Progenitor cell of endocrine pancreas (in vitro differentiated cells): ENCODE data around the gene NLRP1. TPM values are rescaled to one million over a fixed set of nuclear protein-coding genes. Genes with fewer than 3 reads are reported as not detected.

Experiments used
- DNase-seq: peaks from one replicate; pipeline ENCODE4 v3.0.0; 2021; ENCODE audit warnings: low spot score; ENCODE audit not compliant: unreplicated experiment
- H3K27ac Mint-ChIP-seq: 2 replicates; pipeline ENCODE4 v1.8.0; 2021; ENCODE audit warnings: mild to moderate bottlenecking, moderate library complexity, mixed read lengths
- H3K27me3 Mint-ChIP-seq: 2 replicates; pipeline ENCODE4 v1.8.0; 2021; ENCODE audit warnings: mixed read lengths
- H3K36me3 Mint-ChIP-seq: 2 replicates; pipeline ENCODE4 v1.8.0; 2022; ENCODE audit warnings: mixed read lengths; ENCODE audit not compliant: insufficient read depth
- H3K4me1 Mint-ChIP-seq: 2 replicates; pipeline ENCODE4 v1.8.0; 2021; ENCODE audit warnings: low read depth, mixed read lengths
- H3K4me3 Mint-ChIP-seq: 2 replicates; pipeline ENCODE4 v1.8.0; 2021; ENCODE audit warnings: low read depth, mild to moderate bottlenecking, moderate library complexity, mixed read lengths
- H3K9me3 Mint-ChIP-seq: 2 replicates; pipeline ENCODE4 v1.8.0; 2021; ENCODE audit warnings: low read depth, mixed read lengths
- CTCF ChIP-seq: fragments of 200-600 bp; sonication (generic); IDR thresholded peaks from one replicate; pipeline ENCODE4 v1.5.0; 2021; ENCODE audit warnings: antibody characterized with exemption, mild to moderate bottlenecking; ENCODE audit not compliant: unreplicated experiment
- total RNA-seq: library from RNA; stranded (reverse); gene quantifications from 2 replicates; pipeline ENCODE4 v1.2.1, GENCODE V29; 2021

The NLRP1 gene
- total RNA-seq, 1 donor from 2014 or later = 25.3 TPM

DNA sequence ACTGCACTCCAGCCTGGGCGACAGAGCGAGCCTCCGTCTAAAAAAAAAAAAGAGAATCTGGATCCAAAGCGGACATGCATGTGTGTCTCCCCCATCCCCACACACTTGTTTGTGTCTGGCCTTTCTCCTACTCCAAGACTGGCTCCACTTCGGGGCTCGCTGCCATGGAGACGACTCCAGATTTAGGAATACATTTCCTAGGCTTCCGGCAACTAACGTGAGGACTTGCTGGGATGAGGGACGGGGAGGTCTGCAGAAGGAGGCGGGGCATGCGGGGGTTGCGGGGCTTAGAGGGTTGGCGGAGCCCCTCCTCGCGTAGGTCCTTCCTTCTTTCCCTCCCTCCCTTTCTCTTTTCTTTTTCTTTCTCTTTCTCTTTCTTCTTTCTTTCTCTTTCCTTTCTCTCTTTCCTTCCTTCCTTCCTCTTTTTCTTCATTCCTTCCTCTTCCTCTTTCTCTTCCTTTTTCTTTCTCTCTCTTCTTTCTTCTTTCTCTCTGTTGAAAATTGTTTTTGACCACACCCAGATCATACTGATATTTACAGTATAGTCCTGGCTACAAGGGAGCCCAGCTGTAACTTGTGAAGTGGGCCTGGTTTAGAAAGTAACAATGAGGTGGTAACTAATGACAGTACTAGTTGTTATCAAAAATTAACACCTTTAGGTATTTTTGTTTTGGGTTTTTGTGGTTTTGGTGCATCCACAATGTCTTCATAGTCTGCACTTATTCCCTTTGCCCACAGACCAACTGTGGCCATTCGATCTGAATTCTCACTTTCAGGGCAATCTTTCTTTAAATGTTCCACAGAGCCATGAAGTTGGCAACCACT is 72.7 kb downstream of the NLRP1 start:
- Mint-ChIP-seq H3K4me1 (peaks cover 3% of the 10 kb centered on the region), H3K27ac (no peak overlapping the region), H3K27me3 (peaks cover 18% of the 10 kb centered on the region), H3K36me3 (no peaks in the 10 kb centered on the region), H3K4me3 (no peak overlapping the region), H3K9me3 (no peaks in the 10 kb centered on the region)
- TF ChIP-seq CTCF = no peak
- no peak for DNase-seq

DNA sequence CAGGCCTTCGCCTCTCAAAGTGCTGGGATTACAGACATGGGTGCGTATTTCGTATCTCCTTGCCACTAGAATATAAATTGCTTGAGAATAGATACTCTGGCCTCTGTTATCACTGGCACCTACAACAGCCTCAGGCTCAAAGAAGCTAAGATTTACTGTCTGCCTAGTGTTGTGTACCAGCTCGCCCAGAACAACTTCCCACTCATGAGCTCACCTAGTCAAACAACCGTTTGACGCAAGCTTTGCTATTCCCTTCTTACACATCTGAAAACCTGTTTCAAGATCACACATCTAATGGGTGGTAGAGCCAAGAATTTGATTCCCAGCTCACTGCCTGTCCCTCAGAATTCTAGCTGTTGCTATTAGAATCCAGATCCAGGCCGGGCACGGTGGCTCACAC is 73.5 kb downstream of the NLRP1 start:
- Mint-ChIP-seq H3K27me3 (peaks cover 14% of the 10 kb centered on the region), H3K4me1 (peaks cover 3% of the 10 kb centered on the region)

DNA sequence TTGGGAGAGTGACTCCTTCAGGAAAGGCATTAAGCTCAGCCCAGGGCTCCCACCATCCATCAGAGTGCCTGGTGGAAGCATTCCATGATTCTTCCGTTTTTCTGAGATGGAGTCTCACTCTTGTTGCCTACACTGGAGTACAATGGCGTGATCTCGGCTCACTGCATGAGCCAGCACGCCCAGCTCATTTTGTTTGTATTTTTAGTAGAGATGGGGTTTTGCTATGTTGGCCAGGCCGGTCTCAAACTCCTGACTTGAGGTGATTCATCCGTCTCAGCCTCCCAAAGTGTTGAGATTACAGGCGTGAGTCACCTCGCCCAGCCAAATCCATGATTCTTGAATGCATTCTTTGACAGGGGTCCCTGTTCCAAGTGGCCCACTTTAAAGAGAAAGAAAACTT is 74.8 kb downstream of the NLRP1 start:
- no peaks in the 10 kb centered on the region for H3K9me3 Mint-ChIP-seq

More for the DNA sequence above, 73.5 kb downstream of the NLRP1 start:
- Mint-ChIP-seq H3K4me3 (no peak overlapping the region), H3K9me3 (no peaks in the 10 kb centered on the region), H3K27ac (no peak overlapping the region), H3K36me3 (no peaks in the 10 kb centered on the region)
- no peak for DNase-seq
- no peak for TF ChIP-seq CTCF

DNA sequence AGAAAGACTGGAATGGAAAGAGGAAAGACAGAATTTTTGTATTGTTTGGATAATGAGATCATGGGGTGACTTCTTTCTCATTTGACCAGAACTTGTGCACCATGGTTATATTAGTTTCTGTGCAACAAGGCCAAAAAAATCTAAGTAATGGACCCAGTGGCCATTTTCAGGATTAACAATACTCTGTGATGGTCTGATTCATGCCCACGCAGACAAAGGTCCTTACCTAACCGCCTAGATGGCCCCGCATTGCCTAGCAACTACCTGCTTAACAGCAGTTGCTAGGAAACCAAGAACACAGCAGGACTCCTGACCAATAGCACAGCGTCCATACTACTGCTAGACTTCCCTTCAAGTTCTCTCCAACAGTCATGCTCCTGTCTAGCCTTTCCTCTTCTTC is 75.5 kb downstream of the NLRP1 start:
- Mint-ChIP-seq H3K36me3 (no peaks in the 10 kb centered on the region), H3K27me3 (peaks cover 9% of the 10 kb centered on the region), H3K4me3 (no peak overlapping the region), H3K4me1 (peaks cover 3% of the 10 kb centered on the region), H3K27ac (peak overlapping the region; percentile 4), H3K9me3 (no peaks in the 10 kb centered on the region)
- no peak for DNase-seq
- TF ChIP-seq CTCF = no peak

More for the DNA sequence above, 74.8 kb downstream of the NLRP1 start:
- H3K27me3 Mint-ChIP-seq = peaks cover 9% of the 10 kb centered on the region
- no peak for DNase-seq
- H3K4me1 Mint-ChIP-seq = peaks cover 3% of the 10 kb centered on the region
- no peak overlapping the region for H3K4me3 Mint-ChIP-seq
- H3K27ac Mint-ChIP-seq = peak overlapping the region; percentile 4
- H3K36me3 Mint-ChIP-seq = no peaks in the 10 kb centered on the region
- TF ChIP-seq CTCF = no peak

DNA sequence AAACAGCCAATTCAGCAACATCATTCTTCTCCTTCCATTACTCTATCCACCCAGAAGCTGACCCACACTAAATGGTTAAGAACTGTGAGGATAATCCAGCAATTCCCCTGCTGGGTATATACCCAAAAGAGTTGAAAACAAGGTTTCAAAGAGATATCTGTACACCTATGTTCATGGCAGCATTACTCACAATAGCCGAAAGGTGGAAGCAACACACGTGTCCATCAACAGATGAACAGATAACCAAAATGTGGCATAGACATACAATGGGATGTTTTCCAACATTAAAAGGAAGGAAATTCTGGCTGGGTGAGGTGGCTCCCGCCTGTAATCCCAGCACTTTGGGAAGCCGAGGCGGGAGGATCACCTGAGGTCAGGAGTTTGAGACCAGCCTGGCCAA is 78.0 kb downstream of the NLRP1 start:
- Mint-ChIP-seq H3K9me3 (no peaks in the 10 kb centered on the region), H3K4me3 (no peak overlapping the region), H3K4me1 (peaks cover 5% of the 10 kb centered on the region), H3K27me3 (peaks cover 13% of the 10 kb centered on the region), H3K36me3 (no peaks in the 10 kb centered on the region), H3K27ac (no peak overlapping the region)
- no peak for TF ChIP-seq CTCF
- DNase-seq = no peak
